Measurements from ENCODE around the gene ANGEL2.
"Not testable (repeated sequence)": the region's sequence is repeated elsewhere in the genome, so short reads cannot be mapped to it uniquely, and the experiment has no call there.

The ANGEL2 gene

DNA sequence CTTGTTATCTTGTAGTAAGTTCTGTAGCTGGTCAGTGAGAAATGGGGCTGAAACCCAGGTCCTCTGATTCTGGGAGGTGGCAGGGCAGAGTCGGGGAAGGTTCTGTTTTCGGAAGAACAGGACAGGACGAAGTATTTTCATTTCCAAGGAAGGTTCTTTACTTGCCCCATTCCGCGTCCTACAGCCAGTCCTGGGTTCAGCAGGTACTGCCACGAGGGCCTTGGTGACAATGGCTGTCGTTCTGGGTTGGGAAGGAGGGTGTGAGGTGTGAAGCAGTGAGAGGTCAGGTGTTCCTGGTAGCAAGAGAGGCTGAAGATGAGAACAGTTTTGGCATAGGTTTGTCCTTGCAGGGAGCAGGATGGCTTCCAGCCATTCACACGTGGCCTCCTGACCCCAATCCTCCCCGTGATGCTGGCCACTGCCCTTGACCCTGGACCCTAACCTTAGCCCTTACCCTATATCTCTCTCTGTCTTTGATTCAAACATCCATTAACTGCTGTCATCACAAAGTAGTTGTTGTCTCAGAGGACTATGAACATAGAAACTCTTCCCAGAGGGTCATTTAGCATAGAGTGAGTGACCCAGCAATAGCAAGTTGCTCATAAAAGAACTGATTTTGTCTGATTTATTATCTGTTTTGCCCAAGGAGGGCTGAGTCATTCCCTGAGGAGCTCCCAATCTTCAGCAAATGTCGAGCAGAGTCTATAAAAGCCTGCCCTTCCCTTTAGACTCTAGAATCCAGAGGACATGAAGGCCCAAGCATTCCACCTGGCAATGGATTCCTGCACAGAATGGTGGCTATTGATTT, 40.4 kb downstream of the ANGEL2 start:
- DNase-seq (ENCODE audit: low read depth): no peak

- DNase-seq (ENCODE audit: low read depth): no peak
Observed at GRCh38 chr1:212974711-212975110, 41.0 kb downstream of the ANGEL2 start.

DNA sequence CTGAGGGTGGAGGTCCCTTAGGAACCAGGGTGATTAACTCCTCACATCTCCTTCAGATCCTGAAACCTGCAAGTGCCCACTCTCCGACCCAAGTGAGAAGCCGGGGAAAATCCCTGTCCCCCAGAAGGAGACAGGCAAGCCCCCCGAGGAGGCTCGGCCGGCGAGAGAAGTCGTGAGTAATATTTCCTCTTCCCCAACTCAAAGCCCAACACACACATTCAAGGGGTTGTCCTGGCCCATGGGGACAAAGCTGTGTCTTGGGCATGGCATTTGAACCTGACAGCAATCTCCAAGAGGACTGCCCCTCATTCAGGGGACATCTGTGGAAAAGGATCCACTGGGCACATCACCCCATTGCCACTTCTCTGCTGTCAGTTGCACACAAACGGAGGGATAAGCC, 41.8 kb downstream of the ANGEL2 start:
- no peak for DNase-seq (ENCODE audit: low read depth)

DNA sequence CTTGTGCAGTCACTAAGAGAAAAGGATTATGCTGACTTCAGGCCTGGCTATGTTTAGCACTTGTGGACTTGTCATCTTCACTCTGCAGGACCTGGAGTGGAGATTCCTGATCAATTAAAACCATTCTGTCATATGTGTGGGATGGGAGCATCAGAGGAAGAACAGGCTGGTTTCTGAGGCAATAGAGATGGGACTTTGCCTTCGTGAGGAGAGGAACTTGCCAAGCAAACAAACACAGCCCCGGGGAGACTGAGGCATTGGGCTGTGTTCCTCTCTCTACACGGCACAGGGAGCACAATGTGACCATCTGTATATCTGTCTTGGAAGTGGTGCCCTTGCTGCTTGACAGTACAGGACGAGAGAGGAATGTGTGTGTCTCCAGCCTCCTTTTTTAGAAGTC, 42.2 kb downstream of the ANGEL2 start:
- no peak for DNase-seq (ENCODE audit: low read depth)

DNA sequence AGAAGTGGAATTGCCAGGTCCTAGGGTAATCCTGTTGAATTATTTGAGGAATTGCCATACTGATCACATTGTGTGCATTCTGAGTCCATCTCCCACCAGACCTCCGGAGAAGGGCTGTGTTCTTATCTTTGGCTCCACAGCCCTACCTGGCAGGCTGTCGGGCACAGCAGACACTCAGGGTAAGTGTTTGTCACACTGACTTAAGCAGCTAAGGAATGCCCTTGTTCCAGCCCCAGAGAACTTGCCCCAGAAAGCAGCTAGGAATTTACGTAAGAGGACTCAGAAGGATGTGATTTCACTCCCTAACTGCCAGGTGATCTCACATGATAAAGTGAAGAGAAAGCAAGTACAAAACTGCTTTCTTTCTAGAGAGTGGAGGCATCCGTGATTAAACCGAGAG, 44.4 kb downstream of the ANGEL2 start:
- no peak for DNase-seq (ENCODE audit: low read depth)

DNA sequence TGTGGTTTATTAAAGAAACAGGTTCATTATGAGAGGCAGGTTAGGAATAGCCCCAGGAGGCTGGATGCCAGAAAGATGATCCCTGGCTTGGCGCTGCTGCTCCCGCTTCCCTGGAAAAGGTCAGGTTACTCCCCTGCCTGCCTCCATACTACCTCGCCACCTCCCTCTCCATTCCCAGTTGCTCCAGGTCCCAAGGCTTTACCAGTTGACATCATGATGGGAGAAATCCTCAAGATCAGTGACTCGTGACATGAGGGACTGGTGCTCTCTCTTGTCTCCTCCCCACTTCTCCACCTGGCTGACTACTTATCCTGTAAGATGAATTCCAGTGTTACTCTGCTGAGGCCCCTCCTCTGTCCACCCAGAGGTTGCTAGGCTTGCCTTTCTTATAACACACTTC, 45.6 kb downstream of the ANGEL2 start:
- DNase-seq (ENCODE audit: low read depth): no peak

GRCh38 chr1:212968368-212968863, 47.3 kb downstream of the ANGEL2 start:
- DNase-seq (ENCODE audit: low read depth): no peak

- no peak for DNase-seq (ENCODE audit: low read depth)
Observed at GRCh38 chr1:212967801-212968200, 47.9 kb downstream of the ANGEL2 start.

GRCh38 chr1:212966616-212967015, 49.1 kb downstream of the ANGEL2 start:
- DNase-seq (ENCODE audit: low read depth): no peak

- DNase-seq (ENCODE audit: low read depth): not testable (repeated sequence)
Observed at GRCh38 chr1:212964993-212965392, 50.7 kb downstream of the ANGEL2 start.

DNA sequence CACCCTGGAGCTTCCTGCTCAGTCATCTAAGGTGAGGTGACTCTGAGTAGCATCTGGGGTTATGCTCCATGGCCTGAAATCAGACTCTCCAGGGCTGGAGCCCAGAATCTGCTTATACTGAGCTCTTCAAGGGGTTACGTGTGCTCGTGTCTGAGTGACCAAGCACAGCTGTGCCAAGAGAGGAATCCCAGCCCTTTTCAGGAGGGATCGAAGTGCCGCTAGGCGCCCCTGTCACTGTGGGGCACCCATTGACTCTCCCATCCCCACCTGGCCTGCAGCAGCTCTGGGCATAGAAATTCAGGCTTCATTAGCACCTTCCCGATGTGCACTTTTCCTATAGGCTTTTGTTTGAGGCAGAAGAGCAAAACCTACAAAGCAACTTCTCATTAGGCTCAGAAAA, 51.6 kb downstream of the ANGEL2 start:
- no peak for DNase-seq (ENCODE audit: low read depth)

- no peak for DNase-seq (ENCODE audit: low read depth)
Observed at GRCh38 chr1:212962509-212962908, 53.2 kb downstream of the ANGEL2 start.

DNA sequence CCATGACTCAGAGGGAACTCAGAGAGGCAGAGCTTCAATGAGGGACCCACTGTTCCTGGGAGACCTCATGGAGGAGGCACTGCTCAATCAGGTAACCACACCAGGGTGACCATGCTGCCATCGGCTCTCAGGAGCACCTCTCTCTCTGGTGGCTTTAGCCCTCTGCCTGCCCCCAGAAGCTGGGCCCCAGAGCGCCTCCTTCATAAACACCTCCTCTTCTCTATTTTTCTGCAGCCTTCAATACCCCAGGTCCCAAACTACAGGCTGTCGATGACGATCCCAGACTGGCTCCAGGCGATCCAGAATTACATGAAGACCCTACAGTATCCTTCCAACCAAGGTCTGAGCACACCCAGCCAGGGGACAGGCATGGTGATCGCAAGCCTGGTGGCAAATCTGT, 54.7 kb downstream of the ANGEL2 start:
- no peak for DNase-seq (ENCODE audit: low read depth)

- no peak for DNase-seq (ENCODE audit: low read depth)
Observed at GRCh38 chr1:212959266-212960220, 56.1 kb downstream of the ANGEL2 start.

GRCh38 chr1:212958175-212958574, 57.5 kb downstream of the ANGEL2 start:
- DNase-seq (ENCODE audit: low read depth): no peak

DNA sequence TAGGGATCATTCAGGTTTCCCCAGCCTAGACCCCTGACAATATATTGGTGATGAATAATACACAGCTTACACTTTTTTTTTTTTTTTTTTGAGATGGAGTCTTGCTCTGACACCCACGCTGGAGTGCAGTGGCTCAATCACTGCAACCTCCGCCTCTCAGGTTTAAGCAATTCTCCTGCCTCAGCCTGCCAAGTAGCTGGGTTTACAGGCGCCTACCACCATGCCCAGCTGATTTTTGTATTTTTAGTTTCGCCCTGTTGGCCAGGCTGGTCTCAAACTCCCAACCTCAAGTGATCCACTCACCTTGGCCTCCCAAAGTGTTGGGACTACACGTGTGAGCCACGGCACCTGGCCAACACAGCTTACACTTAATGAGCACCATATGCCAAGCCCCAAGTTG, 58.1 kb downstream of the ANGEL2 start:
- DNase-seq (ENCODE audit: low read depth): no peak

- DNase-seq (ENCODE audit: low read depth): no peak
Observed at GRCh38 chr1:212955961-212956620, 59.6 kb downstream of the ANGEL2 start.

- DNase-seq (ENCODE audit: low read depth): no peak
Observed at GRCh38 chr1:212955098-212955497, 60.6 kb downstream of the ANGEL2 start.

- no peak for DNase-seq (ENCODE audit: low read depth)
Observed at GRCh38 chr1:212954514-212954913, 61.2 kb downstream of the ANGEL2 start.

- no peak for DNase-seq (ENCODE audit: low read depth)
Observed at GRCh38 chr1:212953321-212953720, 62.3 kb downstream of the ANGEL2 start.

GRCh38 chr1:212952641-212952976, 63.1 kb downstream of the ANGEL2 start:
- no peak for DNase-seq (ENCODE audit: low read depth)

DNA sequence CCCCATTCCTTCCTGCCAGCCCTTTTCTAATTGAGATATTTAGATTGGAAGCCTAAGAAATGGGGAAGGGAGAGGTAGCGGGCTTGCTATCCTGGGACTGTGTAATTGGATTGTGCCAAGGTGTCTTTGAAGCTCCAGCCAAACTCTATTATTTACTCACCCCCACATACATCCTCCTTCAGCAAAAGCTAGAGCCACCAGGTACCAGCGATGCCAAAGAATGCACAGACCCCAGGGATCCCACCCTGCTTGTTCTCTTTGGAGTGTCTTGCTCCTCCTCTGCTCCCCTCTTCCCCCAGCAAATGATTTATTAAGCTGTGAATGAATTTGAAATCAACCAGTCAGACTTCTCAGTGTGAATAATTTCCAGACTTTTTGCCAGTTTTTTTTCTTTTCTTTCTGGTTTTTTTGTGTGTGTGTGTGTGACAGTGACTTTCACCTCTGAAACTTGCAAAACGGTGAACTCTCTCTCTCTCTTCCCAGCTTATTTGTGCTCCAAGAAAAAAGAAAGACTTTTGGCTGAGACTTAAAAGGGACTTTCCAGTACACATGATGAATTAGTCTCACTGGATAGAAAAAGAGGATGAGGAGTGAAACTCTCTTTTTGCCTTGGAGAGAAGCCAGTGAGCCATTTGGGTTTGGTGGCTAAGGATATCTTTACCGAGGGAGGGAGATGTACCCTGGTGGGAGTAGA, 63.6 kb downstream of the ANGEL2 start:
- DNase-seq (ENCODE audit: low read depth): no peak
